ENCODE results near the gene LILRB5.
"Not testable (repeated sequence)": the region's sequence is repeated elsewhere in the genome, so short reads cannot be mapped to it uniquely, and the experiment has no call there.

LILRB5 gene

DNA sequence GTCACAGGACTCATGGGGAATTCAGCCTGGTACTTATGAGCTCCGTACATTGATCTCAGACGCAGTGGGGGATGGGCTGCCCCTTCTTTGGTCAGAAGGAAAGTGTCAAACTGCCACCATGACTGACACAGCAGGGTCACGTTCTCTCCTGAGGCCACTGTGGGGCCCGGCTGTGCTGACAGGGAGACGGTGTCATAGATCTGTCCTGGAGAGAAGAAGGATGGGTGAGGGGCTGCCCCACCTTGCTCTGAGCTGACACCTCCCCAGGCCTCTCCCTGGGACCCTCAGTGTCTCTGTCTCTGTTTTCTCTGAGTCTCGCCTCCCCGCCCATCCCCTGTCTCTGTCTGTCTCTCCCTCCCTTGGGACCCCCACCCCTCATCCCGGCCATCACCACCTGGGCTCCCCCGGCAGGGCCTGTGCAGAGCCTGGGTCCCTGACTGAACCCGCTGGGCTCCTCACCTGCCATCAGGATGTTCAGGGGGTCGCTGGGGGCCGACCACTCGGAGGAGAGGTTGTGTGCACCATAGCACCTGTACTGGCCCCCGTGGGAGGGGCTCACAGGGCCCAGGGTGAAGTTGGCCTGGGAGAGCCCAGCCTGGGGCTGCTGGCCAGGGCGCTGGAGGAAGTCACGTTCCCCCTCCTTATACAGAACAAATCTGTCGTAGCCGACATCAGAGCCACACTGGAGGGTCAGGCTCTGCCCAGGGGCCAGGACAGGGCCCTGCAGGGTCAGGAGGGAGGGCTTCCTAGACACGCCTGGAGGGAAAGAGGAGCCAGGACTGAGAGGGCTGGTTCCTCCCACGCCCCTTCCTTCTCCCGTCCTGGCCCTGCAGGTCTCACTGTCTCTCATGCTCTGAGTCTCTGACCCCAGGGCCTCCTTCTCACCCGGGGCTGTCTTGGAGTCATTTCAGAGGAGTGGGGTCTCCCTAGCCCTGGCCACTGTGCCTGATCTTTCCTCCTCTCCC lies 16.4 kb downstream of the LILRB5 start:
- DNase-seq: not testable (repeated sequence)

DNA sequence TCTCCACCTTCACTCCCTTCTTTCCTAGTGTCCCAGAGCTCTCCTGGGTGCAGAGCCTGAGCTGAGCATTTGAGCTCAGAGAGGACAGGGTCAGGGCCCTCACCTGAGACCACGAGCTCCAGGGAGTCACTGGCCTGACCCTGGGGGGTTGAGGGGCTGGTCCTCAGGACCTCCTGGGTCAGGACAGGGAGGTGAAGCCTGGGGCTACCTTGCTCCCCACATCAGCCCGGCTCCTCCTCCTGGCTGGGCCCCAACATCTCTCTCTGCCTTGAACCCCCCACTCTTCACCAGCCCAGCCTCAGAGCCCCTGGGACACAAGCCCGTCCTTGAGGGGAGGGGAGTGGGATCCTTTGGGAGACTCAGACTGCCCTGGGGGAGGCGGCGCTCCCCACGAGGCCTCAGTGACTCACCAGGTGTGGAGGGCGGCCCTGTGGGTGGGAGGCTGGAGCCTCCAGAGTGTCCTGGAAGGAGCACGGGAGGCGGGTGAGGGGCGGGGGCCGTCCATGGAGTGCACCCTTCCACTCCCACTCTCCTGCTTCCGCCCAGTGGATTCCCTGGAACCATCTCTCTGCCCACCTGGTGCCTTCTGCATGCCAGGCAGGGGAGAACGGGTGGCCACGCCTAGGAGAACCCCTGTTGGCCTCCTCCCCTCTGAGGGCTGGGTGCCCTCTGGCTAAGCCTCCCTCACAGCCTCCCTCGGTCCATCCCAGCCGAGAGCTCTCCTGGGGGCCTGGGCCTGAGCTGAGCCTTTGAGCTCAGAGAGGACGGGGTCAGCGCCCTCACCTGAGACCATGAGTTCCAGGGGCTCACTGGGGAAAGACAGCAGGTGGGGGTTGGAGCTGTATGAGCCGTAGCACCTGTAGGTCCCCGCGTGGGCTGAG lies 17.3 kb downstream of the LILRB5 start:
- DNase-seq: not testable (repeated sequence)

GRCh38 chr19:54233941-54234340 lies 23.1 kb downstream of the LILRB5 start:
- DNase-seq: no peak

DNA sequence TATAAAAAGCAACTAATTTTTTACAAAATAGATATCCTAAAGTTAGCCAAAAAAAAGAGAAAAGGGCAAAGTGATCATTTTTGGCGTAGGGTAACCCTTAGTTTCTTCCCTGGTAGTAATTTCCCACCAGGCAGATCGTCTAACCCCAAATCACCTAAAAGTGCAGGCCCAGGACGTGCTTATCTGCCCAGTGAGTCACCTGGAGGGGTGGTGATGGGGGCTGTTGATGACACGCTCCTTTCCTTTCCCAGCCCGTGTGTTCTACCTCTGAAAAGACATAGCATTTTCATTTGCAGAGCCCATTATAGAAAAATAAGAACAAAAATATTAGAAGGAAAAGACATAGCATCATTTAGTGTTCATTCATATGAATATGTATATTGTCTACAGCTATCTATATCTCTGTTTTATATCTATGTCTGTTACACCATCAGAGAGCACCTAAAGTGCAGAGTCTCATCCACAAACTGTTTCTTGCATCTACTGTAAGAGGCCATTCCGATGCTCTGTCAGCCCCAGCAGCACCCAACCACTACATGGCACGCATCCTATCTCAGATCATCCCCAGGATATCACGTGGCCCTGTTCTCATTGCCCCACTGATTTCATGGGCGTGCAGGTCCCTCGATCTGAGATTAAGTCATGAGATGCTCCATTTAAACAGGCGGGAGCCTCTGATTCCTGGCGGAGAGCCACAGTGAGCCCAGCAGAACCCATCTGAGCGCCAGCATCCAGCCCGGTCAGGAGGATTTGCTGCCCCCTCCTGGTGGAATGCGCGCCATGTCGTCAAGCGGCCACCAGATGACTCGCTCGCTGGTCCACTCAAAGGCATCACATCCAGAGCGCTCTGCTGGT lies 25.8 kb downstream of the LILRB5 start:
- DNase-seq: peak; percentile 58 to 73

DNA sequence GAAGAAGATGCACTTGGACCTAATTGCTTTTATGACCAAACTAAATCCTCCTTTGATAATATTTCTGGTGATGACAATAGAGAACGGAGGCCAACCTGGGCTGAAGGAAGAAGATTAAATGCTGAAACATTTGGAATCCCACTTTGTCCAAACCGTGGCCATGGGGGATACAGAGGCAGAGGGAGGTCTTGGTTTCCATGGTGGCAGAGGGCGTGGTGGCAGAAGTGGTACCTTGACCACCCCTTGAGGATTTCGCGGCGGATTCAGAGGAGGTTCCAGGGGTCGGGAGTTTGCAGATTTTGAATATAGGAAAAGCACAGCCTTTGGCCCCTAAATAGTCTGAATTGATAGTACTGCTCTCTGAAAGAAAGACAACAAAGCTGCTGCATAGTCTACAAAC lies 27.0 kb downstream of the LILRB5 start:
- DNase-seq: no peak

DNA sequence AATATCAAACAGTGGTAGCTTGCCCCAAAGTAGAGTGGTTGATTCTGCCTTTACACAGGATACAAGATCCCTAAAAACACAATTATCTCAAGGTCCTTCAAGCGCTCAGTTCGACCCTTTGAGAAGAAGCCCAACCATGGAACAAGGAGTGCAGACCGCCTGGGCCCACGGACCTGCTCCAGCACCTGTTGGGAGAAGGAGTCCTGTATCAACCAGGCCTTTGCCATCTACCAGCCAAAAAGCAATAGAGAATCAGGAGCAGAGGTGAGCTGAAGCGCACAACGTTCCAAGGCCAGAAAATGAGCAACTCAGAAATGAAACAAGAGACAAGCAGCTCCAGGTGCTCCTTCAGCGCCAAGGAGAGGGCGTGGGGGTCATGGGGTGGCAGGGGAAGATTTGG lies 27.9 kb downstream of the LILRB5 start:
- no peak for DNase-seq

- DNase-seq: not testable (repeated sequence)
Measured at GRCh38 chr19:54224619-54225018, 32.5 kb downstream of the LILRB5 start.

DNA sequence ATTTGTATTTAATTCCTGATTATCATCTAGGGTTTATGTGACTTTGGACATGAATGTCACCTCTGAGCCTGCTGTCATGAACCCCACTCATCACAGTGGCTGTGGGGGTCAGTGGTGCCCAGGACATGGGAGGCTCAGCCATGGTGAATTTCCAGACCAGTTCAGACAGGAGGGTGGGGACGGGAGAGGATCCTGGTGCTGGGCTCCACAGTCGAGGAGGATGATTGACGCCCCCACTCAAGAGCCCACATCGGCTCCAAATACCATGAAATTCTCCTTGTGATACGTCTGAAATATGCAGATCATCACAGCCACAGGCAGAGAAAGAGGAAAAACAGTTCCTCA lies 33.2 kb downstream of the LILRB5 start:
- not testable (repeated sequence) for DNase-seq

GRCh38 chr19:54223277-54223936 lies 33.7 kb downstream of the LILRB5 start:
- not testable (repeated sequence) for DNase-seq

GRCh38 chr19:54222474-54223276 lies 34.4 kb downstream of the LILRB5 start, which contains the start of gene LILRB3:
Gene LILRB3, minus strand, starts transcription at chr19:54223007. Its CDS starts 31 bp downstream, at chr19:54222976.
- DNase-seq: not testable (repeated sequence)

DNA sequence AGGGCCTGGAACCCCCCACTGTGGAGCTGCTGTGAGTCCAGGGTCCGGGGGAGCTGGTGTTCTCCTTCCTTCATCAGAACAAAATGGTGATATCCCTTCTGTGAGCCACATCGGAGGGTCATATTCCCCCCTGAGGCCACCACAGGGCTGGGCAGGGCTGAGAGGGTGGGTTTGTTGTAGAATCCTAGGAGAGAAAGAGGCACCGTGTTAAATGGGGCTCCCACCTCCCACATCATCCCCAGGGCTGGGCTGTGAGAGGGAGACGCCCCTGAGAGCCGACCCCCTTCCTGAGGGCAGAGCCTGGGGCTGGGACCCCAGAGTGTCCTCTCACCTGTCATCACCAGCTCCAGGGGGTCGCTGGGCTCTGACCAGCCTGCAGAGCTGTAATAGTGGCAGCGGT lies 35.1 kb downstream of the LILRB5 start:
- not testable (repeated sequence) for DNase-seq

DNA sequence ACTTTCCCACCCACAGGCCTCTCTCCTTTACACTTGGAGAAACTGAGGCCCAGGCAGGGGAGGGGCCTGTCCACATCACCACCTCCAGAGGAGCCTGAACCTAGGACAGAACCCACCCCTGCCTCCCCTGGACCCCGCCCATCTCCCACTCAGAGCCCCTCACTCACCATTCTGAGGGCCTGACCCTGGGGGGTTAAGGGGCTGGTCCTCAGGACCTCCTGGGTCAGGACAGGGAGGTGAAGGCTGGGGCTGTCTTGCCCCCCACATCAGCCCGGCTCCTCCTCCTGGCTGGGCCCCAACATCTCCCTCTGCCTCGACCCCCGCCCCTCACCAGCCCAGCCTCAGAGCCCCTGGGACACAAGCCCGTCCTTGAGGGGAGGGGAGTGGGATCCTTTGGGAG lies 37.4 kb downstream of the LILRB5 start:
- not testable (repeated sequence) for DNase-seq

- no peak for DNase-seq
Measured at GRCh38 chr19:54218960-54219661, 38.0 kb downstream of the LILRB5 start.

- no peak for DNase-seq
Measured at GRCh38 chr19:54218259-54218658, 38.8 kb downstream of the LILRB5 start.

DNA sequence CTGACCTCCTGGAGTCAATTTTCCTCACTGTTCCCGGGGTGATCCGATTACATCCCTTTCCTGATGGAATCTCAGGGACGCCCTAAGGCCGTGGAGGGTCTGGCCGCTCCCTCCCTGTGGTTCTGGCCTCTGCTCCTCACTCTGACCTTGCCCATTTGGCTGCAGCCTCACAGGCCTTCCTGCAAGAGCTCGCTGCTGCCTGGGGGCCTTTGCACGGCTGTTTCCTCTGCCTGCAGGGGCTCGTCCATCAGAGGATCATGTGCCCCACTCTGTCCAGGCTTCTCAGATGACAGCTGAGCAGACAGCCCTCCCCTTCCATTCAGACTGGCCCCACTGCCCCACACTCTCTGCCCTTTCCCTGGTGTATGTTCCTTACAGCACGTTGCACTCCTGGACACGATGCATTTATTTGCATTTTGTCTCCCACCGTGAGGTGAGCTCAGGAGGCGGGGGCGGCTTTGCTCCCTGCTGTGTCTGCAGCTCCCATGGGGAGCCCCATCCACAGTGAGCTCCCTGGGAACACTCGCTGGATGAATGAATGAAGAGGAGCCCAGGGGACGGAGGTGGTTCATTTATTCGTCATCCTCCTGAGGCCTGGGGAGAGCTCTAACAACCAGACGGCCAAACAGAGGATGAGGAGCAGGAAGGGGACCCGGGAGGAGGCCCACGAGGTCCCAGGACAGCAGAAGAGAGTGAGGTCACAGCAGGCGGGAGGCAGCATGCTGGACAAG lies 39.4 kb downstream of the LILRB5 start:
- DNase-seq: not testable (repeated sequence)

GRCh38 chr19:54216869-54217268 lies 40.2 kb downstream of the LILRB5 start:
- no peak for DNase-seq

DNA sequence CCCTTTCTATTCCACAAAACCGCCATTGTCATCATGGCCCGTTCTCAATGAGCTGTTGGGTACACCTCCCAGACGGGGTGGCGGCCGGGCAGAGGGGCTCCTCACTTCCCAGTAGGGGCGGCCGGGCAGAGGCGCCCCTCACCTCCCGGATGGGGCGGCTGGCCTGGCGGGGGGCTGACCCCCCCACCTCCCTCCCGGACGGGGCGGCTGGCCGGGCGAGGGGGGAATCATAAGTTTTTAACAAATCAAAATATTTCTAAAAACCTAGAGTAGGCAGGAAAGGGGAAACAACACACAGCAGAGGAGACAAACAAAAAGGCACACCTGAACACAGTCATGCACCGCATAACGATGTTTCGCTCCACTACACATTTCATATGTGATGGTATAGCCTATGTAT lies 42.3 kb downstream of the LILRB5 start:
- DNase-seq: not testable (repeated sequence)

DNA sequence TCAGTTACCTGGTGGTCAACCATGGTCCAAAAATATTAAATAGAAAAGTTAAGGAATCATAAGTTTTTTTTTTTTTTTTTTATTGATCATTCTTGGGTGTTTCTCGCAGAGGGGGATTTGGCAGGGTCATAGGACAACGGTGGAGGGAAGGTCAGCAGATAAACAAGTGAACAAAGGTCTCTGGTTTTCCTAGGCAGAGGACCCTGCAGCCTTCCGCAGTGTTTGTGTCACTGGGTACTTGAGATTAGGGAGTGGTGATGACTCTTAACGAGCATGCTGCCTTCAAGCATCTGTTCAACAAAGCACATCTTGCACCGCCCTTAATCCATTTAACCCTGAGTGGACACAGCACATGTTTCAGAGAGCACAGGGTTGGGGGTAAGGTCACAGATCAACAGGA lies 42.9 kb downstream of the LILRB5 start:
- not testable (repeated sequence) for DNase-seq

DNA sequence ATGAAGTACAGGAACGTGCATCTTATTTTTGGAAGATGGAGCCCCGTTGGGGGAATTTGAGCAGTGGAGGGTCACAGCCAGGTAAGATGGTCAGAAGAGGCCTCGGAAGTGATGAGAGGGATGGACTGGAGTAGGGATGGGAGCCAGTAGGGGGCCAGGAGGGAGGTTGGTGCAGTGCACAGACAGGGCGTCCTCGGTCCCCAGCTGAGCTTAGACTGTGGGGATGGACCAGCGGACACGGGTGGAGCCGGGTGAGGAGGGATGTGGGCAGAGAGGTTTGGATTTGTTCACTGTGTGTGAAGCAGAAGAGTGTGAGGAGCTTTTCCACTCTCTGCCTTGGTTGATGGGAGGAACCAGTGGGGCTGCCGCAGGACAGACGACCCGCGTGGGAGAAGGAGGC lies 45.8 kb downstream of the LILRB5 start:
- DNase-seq: no peak

All from SHP77 (cell line).